H9 (cell line): ENCODE results near the gene YAP1. TPM values are rescaled to one million over a fixed set of nuclear protein-coding genes. Genes with fewer than 3 reads are reported as not detected.
A peak's percentile ranks its signal among the peaks of the same experiment; 100 is the strongest.

Experiments
- DNase-seq: peaks from one replicate; pipeline ENCODE4 v3.0.0-alpha.2; 2017
- H2AFZ ChIP-seq: one replicate; pipeline ENCODE4 v1.6.1; 2013; ENCODE audit warnings: mild to moderate bottlenecking, low read length, control low read depth, moderate library complexity
- H2AK5ac ChIP-seq: 2 replicates; pipeline ENCODE4 v1.6.1; 2013; ENCODE audit warnings: low read length, control low read depth, mixed read lengths; ENCODE audit not compliant: insufficient read length
- H2BK120ac ChIP-seq: one replicate; pipeline ENCODE4 v1.6.1; 2013; ENCODE audit warnings: low read depth, mild to moderate bottlenecking, low read length, control low read depth, inconsistent platforms; ENCODE audit not compliant: poor library complexity, severe bottlenecking
- H2BK12ac ChIP-seq: 2 replicates; pipeline ENCODE4 v1.6.1; 2013; ENCODE audit warnings: low read length, control low read depth, mixed read lengths, low read depth; ENCODE audit not compliant: insufficient read length
- H2BK15ac ChIP-seq: 2 replicates; pipeline ENCODE4 v1.6.1; 2013; ENCODE audit warnings: low read depth, low read length, control low read depth
- H2BK20ac ChIP-seq: one replicate; pipeline ENCODE4 v1.6.1; 2013; ENCODE audit warnings: low read depth, mild to moderate bottlenecking, low read length, control low read depth, inconsistent platforms; ENCODE audit not compliant: poor library complexity, severe bottlenecking
- H2BK5ac ChIP-seq: 2 replicates; pipeline ENCODE4 v1.6.1; 2013; ENCODE audit warnings: low read length, control low read depth, mixed read lengths; ENCODE audit not compliant: insufficient read length
- H3K14ac ChIP-seq: 2 replicates; pipeline ENCODE4 v1.6.1; 2013; ENCODE audit warnings: low read length, control low read depth; ENCODE audit not compliant: insufficient read depth
- H3K18ac ChIP-seq: 2 replicates; pipeline ENCODE4 v1.6.1; 2013; ENCODE audit warnings: low read depth, mild to moderate bottlenecking, mixed read lengths, low read length, control low read depth; ENCODE audit not compliant: insufficient read length
- H3K23ac ChIP-seq: 2 replicates; pipeline ENCODE4 v1.6.1; 2013; ENCODE audit warnings: low read length, control low read depth, mixed read lengths, low read depth; ENCODE audit not compliant: insufficient read length
- H3K23me2 ChIP-seq: 2 replicates; pipeline ENCODE4 v1.6.1; 2013; ENCODE audit warnings: low read depth, mild to moderate bottlenecking, mixed read lengths, low read length, control low read depth; ENCODE audit not compliant: insufficient read length, poor library complexity, severe bottlenecking
- H3K27ac ChIP-seq: 2 replicates; pipeline ENCODE4 v1.5.1; 2013; ENCODE audit warnings: low read length, control low read depth, mixed read lengths, low read depth; ENCODE audit not compliant: insufficient read length
- H3K27me3 ChIP-seq: 2 replicates; pipeline ENCODE4 v1.6.1; 2013; ENCODE audit warnings: low read length, control low read depth, inconsistent platforms; ENCODE audit not compliant: insufficient read depth
- H3K4ac ChIP-seq: 2 replicates; pipeline ENCODE4 v1.6.1; 2013; ENCODE audit warnings: low read depth, mild to moderate bottlenecking, control low read depth, inconsistent platforms, low read length, moderate library complexity
- H3K4me1 ChIP-seq: 2 replicates; pipeline ENCODE4 v1.6.1; 2013; ENCODE audit warnings: low read length, control low read depth, inconsistent platforms; ENCODE audit not compliant: insufficient read depth
- H3K4me2 ChIP-seq: 2 replicates; pipeline ENCODE4 v1.6.1; 2013; ENCODE audit warnings: low read length, control low read depth, mixed read lengths; ENCODE audit not compliant: insufficient read length, insufficient read depth
- H3K56ac ChIP-seq: 2 replicates; pipeline ENCODE4 v1.6.1; 2013; ENCODE audit warnings: low read depth, mild to moderate bottlenecking, mixed read lengths, low read length, control low read depth; ENCODE audit not compliant: insufficient read length
- H3K79me1 ChIP-seq: 2 replicates; pipeline ENCODE4 v1.6.1; 2013; ENCODE audit warnings: low read depth, mild to moderate bottlenecking, moderate library complexity, low read length, control low read depth, inconsistent platforms; ENCODE audit not compliant: insufficient read depth, poor library complexity, severe bottlenecking
- H3K79me2 ChIP-seq: 2 replicates; pipeline ENCODE4 v1.6.1; 2013; ENCODE audit warnings: low read length, control low read depth, inconsistent platforms; ENCODE audit not compliant: insufficient read depth
- H3K9ac ChIP-seq: 2 replicates; pipeline ENCODE4 v1.6.1; 2013; ENCODE audit warnings: low read length, control low read depth, mixed read lengths; ENCODE audit not compliant: insufficient read length; ENCODE audit errors: extremely low read depth
- H3K9me3 ChIP-seq: one replicate; pipeline ENCODE4 v1.6.1; 2013; ENCODE audit warnings: low read depth, low read length, inconsistent platforms; ENCODE audit not compliant: control insufficient read depth
- H3T11ph ChIP-seq: one replicate; pipeline ENCODE4 v1.6.1; 2013; ENCODE audit warnings: mild to moderate bottlenecking, low read length, control low read depth, inconsistent platforms
- H4K20me1 ChIP-seq: one replicate; pipeline ENCODE4 v1.6.1; 2013; ENCODE audit not compliant: control insufficient read depth, insufficient read length, insufficient read depth
- H4K5ac ChIP-seq: 2 replicates; pipeline ENCODE4 v1.6.1; 2013; ENCODE audit warnings: low read depth, mild to moderate bottlenecking, mixed read lengths, low read length, control low read depth; ENCODE audit not compliant: insufficient read length
- H4K8ac ChIP-seq: replicated peaks from 2 replicates; pipeline ENCODE4 v1.6.1; 2013; ENCODE audit warnings: low read length, control low read depth, mixed read lengths, low read depth; ENCODE audit not compliant: insufficient read length
- H4K91ac ChIP-seq: 2 replicates; pipeline ENCODE4 v1.6.1; 2013; ENCODE audit warnings: low read depth, mild to moderate bottlenecking, moderate library complexity, mixed read lengths, low read length, control low read depth; ENCODE audit not compliant: insufficient read length
- H3K27ac Mint-ChIP-seq, 3 experiments: 2 replicates in 2 of 3; 3 replicates in 1 of 3; pipeline ENCODE4 v1.8.0; 2020 to 2021; ENCODE audit warnings: mixed read lengths in 3 of 3, mild to moderate bottlenecking in 1 of 3, moderate library complexity in 1 of 3
- H3K27me3 Mint-ChIP-seq: 2 replicates; pipeline ENCODE4 v1.8.0; 2021; ENCODE audit warnings: low read depth, mild to moderate bottlenecking, moderate library complexity, mixed read lengths
- H3K36me3 Mint-ChIP-seq, 3 experiments: 2 replicates in 2 of 3; 3 replicates in 1 of 3; pipeline ENCODE4 v1.8.0; 2020 to 2021; ENCODE audit warnings: low read depth in 3 of 3, mixed read lengths in 3 of 3; ENCODE audit not compliant: insufficient read depth in 1 of 3
- H3K4me1 Mint-ChIP-seq, 2 experiments: 2 replicates each; pipeline ENCODE4 v1.8.0; 2020; ENCODE audit warnings: mixed read lengths in 2 of 2
- H3K4me3 Mint-ChIP-seq, 2 experiments: 2 replicates in 1 of 2; 3 replicates in 1 of 2; pipeline ENCODE4 v1.8.0; 2020 to 2021; ENCODE audit warnings: mild to moderate bottlenecking in 2 of 2, mixed read lengths in 2 of 2, moderate library complexity in 1 of 2
- H3K9me3 Mint-ChIP-seq, 2 experiments: 2 replicates in 1 of 2; 3 replicates in 1 of 2; pipeline ENCODE4 v1.8.0; 2020; ENCODE audit warnings: mild to moderate bottlenecking in 2 of 2, mixed read lengths in 2 of 2, moderate library complexity in 1 of 2
- WGBS: extraction: QIAGEN DNeasy Blood & Tissue Kit; methylation state at CpG from one replicate; pipeline ENCODE4 v1.1.7; 2013; ENCODE audit warnings: missing lambda C conversion rate, low lambda C conversion rate, mixed read lengths; ENCODE audit not compliant: insufficient read length; ENCODE audit errors: extremely low coverage; 5-methylcytosine and 5-hydroxymethylcytosine counted together
- total RNA-seq: library from RNA; stranded (reverse); gene quantifications from 2 replicates; pipeline ENCODE4 v1.2.1, GENCODE V29; 2021
- TF ChIP-seq, protein P1 (sequence below): fragments of 200-600 bp; sonication (generic); conservative IDR thresholded peaks from 3 replicates; pipeline ENCODE4 v1.8.0; 2021; ENCODE audit warnings: antibody characterized with exemption, mild to moderate bottlenecking

Gene YAP1
- total RNA-seq, 1 experiment from 2014 or later, result 124 TPM

DNA sequence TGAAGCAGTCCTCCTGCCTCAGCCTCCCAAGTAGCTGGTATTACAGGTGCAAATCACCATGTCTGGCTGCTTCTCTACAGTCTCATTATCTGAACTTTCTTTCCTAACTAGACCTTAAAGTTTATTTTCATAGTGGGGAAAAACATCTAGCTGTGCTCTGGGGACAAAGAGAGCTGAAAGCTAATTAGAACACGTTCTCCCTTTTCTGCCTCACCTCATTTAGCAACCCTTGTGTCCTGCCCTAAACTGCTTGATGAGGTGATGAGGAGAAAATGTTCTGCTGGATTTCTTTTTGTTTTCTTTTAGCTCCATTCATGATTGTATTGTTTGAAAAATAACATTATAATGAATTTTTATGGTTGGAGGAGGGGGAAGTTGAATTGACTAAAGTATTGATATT, 84.7 kb downstream of the YAP1 start:
- Histone ChIP-seq H4K20me1 (no peaks in the 10 kb centered on the region), H4K8ac (no peak overlapping the region), H2BK5ac (no peak overlapping the region), H3K18ac (no peak overlapping the region), H3K4me1 (peaks cover 3% of the 10 kb centered on the region; the same call in 1 of the 2 replicates), H3K4me2 (no peak overlapping the region), H3K14ac (no peak overlapping the region), H3K79me2 (no peaks in the 10 kb centered on the region), H2AK5ac (no peak overlapping the region), H3K23me2 (no peaks in the 10 kb centered on the region), H4K5ac (no peak overlapping the region), H3K9me3 (no peaks in the 10 kb centered on the region), H2AFZ (no peak overlapping the region), H3K9ac (no peak overlapping the region), H3K23ac (no peak overlapping the region), H2BK20ac (no peak overlapping the region), H3K4ac (no peak overlapping the region), H3K56ac (no peak overlapping the region), H2BK120ac (no peak overlapping the region), H3K79me1 (no peaks in the 10 kb centered on the region), H4K91ac (no peak overlapping the region), H3K27ac (no peak overlapping the region), H2BK15ac (no peak overlapping the region), H3T11ph (no peak overlapping the region), H2BK12ac (no peak overlapping the region), H3K27me3 (no peaks in the 10 kb centered on the region)
- H3K9me3 Mint-ChIP-seq, result peaks cover 7 to 10% of the 10 kb centered on the region in 2 experiments
- no peaks in the 10 kb centered on the region for H3K27me3 Mint-ChIP-seq
- H3K4me1 Mint-ChIP-seq, result peaks cover 38 to 46% of the 10 kb centered on the region in 2 experiments
- H3K36me3 Mint-ChIP-seq, result peaks cover 11 to 18% (median 17%) of the 10 kb centered on the region in 3 experiments
- peak overlapping the region in 2 of 3 experiments; percentile 40 to 88; a peak in 2 of 7 replicates for H3K27ac Mint-ChIP-seq
- no peak for DNase-seq
- no CpG with 5 or more reads among the region's 1 CpG for WGBS
- H3K4me3 Mint-ChIP-seq, result no peak overlapping the region
- TF ChIP-seq, protein P1, sequence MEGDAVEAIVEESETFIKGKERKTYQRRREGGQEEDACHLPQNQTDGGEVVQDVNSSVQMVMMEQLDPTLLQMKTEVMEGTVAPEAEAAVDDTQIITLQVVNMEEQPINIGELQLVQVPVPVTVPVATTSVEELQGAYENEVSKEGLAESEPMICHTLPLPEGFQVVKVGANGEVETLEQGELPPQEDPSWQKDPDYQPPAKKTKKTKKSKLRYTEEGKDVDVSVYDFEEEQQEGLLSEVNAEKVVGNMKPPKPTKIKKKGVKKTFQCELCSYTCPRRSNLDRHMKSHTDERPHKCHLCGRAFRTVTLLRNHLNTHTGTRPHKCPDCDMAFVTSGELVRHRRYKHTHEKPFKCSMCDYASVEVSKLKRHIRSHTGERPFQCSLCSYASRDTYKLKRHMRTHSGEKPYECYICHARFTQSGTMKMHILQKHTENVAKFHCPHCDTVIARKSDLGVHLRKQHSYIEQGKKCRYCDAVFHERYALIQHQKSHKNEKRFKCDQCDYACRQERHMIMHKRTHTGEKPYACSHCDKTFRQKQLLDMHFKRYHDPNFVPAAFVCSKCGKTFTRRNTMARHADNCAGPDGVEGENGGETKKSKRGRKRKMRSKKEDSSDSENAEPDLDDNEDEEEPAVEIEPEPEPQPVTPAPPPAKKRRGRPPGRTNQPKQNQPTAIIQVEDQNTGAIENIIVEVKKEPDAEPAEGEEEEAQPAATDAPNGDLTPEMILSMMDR, result no peak
